SK-N-SH (cell line): ENCODE measurements around the gene ARHGAP26. TPM values are rescaled to one million over a fixed set of nuclear protein-coding genes. Genes with fewer than 3 reads are reported as not detected.

Experiments
- CTCF ChIA-PET: fragments of 300-600, 350-600 bp; formaldehyde crosslinking; extraction: SDS; loops from one replicate; lab custom pipeline; 2021; lab: Yijun Ruan, JAX
- POLR2A ChIA-PET: fragments of 350-600 bp; sonication (Branson Sonifier 250); formaldehyde crosslinking; extraction: SDS; loops from one replicate; lab custom pipeline; 2020; ENCODE audit warnings: antibody characterized with exemption, inconsistent platforms; lab: Yijun Ruan, JAX
- DNase-seq: peaks from one replicate; pipeline ENCODE4 v3.0.0; 2012
- H2AFZ ChIP-seq: fragments of 200-600 bp; sonication (generic); 2 replicates; pipeline ENCODE4 v1.8.1; 2016; ENCODE audit warnings: antibody characterized with exemption, mild to moderate bottlenecking, low read depth
- H3F3A ChIP-seq: fragments of 200-600 bp; sonication (generic); replicated peaks from 2 replicates; pipeline ENCODE3; 2016; ENCODE audit warnings: antibody characterized with exemption, mild to moderate bottlenecking; ENCODE audit not compliant: insufficient read depth
- H3K27ac ChIP-seq, 2 experiments: fragments of 200-500 bp in 1 of 2; fragments of 200-600 bp in 1 of 2; sonication (Bioruptor generic) in 1 of 2; sonication (generic), shearing (Covaris generic) in 1 of 2; 2 replicates each; pipeline versions ENCODE4 v1.5.1 to v1.6.1; 2014 to 2016; ENCODE audit warnings: low read depth in 2 of 2, inconsistent platforms in 1 of 2, low read length in 1 of 2, mild to moderate bottlenecking in 1 of 2, mixed read lengths in 1 of 2
- H3K27me3 ChIP-seq: fragments of 200-600 bp; sonication (generic), shearing (Covaris generic); 2 replicates; pipeline ENCODE4 v1.6.1; 2016; ENCODE audit warnings: mixed run types; ENCODE audit not compliant: insufficient read depth
- H3K36me3 ChIP-seq, 2 experiments: fragments of 200-500 bp in 1 of 2; fragments of 200-600 bp in 1 of 2; sonication (Bioruptor generic) in 1 of 2; sonication (generic) in 1 of 2; replicated peaks in 1 of 2; 2 replicates each; pipeline versions ENCODE3 to v1.5.1; 2014 to 2016; ENCODE audit warnings: low read length in 1 of 2, mild to moderate bottlenecking in 1 of 2; ENCODE audit not compliant: insufficient read depth in 2 of 2, control insufficient read depth in 1 of 2
- H3K4me1 ChIP-seq, 2 experiments: fragments of 200-500 bp in 1 of 2; fragments of 200-600 bp in 1 of 2; sonication (Bioruptor generic) in 1 of 2; sonication (generic), shearing (Covaris generic) in 1 of 2; 2 replicates each; pipeline versions ENCODE4 v1.5.1 to v1.6.1; 2014 to 2016; ENCODE audit warnings: low read depth in 1 of 2, low read length in 1 of 2, mixed run types in 1 of 2; ENCODE audit not compliant: insufficient read depth in 2 of 2, control insufficient read depth in 1 of 2
- H3K4me2 ChIP-seq: fragments of 200-600 bp; sonication (generic), shearing (Covaris generic); 2 replicates; pipeline ENCODE4 v1.6.1; 2017; ENCODE audit warnings: mixed run types
- H3K4me3 ChIP-seq, 2 experiments: fragments of 200-500 bp in 1 of 2; fragments of 200-600 bp in 1 of 2; sonication (Bioruptor generic) in 1 of 2; sonication (generic), shearing (Covaris generic) in 1 of 2; 2 replicates each; pipeline versions ENCODE4 v1.5.1 to v1.8.1; 2014 to 2016; ENCODE audit warnings: low read depth in 2 of 2, inconsistent platforms in 1 of 2, low read length in 1 of 2, mild to moderate bottlenecking in 1 of 2, mixed read lengths in 1 of 2, moderate library complexity in 1 of 2
- H3K79me2 ChIP-seq: fragments of 200-600 bp; sonication (generic); 2 replicates; pipeline ENCODE4 v1.8.1; 2017; ENCODE audit warnings: mild to moderate bottlenecking; ENCODE audit not compliant: insufficient read depth
- H3K9ac ChIP-seq: fragments of 200-600 bp; sonication (generic); 2 replicates; pipeline ENCODE4 v1.6.1; 2017; ENCODE audit warnings: mixed run types
- H3K9me2 ChIP-seq: fragments of 200-600 bp; sonication (generic); 2 replicates; pipeline ENCODE4 v1.6.1; 2017; ENCODE audit warnings: mixed run types
- H3K9me3 ChIP-seq: fragments of 200-600 bp; sonication (generic); 2 replicates; pipeline ENCODE4 v1.6.1; 2017; ENCODE audit warnings: mixed run types, mild to moderate bottlenecking, moderate library complexity
- H4K20me1 ChIP-seq: fragments of 200-600 bp; sonication (generic); 2 replicates; pipeline ENCODE4 v1.6.1; 2017; ENCODE audit warnings: mild to moderate bottlenecking, mixed run types; ENCODE audit not compliant: insufficient read depth
- FOSL2 ChIP-seq: IDR thresholded peaks from 2 replicates; pipeline ENCODE4 v1.4.0; 2012; ENCODE audit warnings: low read depth, mild to moderate bottlenecking, moderate library complexity, borderline replicate concordance
- GATA2 ChIP-seq: sonication (generic); formaldehyde crosslinking; IDR thresholded peaks from 2 replicates; pipeline ENCODE4 v1.5.0; 2020; ENCODE audit warnings: mild to moderate bottlenecking, missing genetic modification reagents
- MXI1 ChIP-seq: IDR thresholded peaks from 2 replicates; pipeline ENCODE4 v1.6.1; 2012; ENCODE audit warnings: mild to moderate bottlenecking, low read depth, low read length, improper control_type of control experiment
- NRF1 ChIP-seq: IDR thresholded peaks from 2 replicates; pipeline ENCODE4 v1.6.1; 2012; ENCODE audit warnings: low read depth, mild to moderate bottlenecking, low read length
- POLR2AphosphoS5 ChIP-seq: IDR thresholded peaks from 2 replicates; pipeline ENCODE4 v1.6.1; 2012; ENCODE audit warnings: low read depth, low read length
- RXRA ChIP-seq: IDR thresholded peaks from 2 replicates; pipeline ENCODE4 v1.4.0; 2012; ENCODE audit warnings: low read depth, mild to moderate bottlenecking, borderline replicate concordance
- SIN3A ChIP-seq: IDR thresholded peaks from 2 replicates; pipeline ENCODE4 v1.6.1; 2012; ENCODE audit warnings: low read depth, mild to moderate bottlenecking, low read length, moderate library complexity, borderline replicate concordance
- USF2 ChIP-seq: fragments of 150-350 bp; IDR thresholded peaks from 2 replicates; pipeline ENCODE4 v1.6.1; 2017; ENCODE audit warnings: antibody characterized with exemption, low read length, low read depth, borderline replicate concordance
- YY1 ChIP-seq: IDR thresholded peaks from 2 replicates; pipeline ENCODE4 v1.4.0; 2012; ENCODE audit warnings: low read depth, mild to moderate bottlenecking
- WGBS: methylation state at CpG from one replicate; pipeline ENCODE4 v1.1.6; 2017; ENCODE audit warnings: low lambda C conversion rate; 5-methylcytosine and 5-hydroxymethylcytosine counted together
- polyA plus RNA-seq, 3 experiments: library from polyadenylated mRNA; depleted of rRNA; stranded (reverse); fragments of >200 nt; gene quantifications; 2 replicates each; pipeline ENCODE4 v1.2.3, GENCODE V29; 2012

The ARHGAP26 gene
- polyA plus RNA-seq, 1 of the 3 experiments (the other 2 are of a cell fraction): 6.1 TPM

DNA sequence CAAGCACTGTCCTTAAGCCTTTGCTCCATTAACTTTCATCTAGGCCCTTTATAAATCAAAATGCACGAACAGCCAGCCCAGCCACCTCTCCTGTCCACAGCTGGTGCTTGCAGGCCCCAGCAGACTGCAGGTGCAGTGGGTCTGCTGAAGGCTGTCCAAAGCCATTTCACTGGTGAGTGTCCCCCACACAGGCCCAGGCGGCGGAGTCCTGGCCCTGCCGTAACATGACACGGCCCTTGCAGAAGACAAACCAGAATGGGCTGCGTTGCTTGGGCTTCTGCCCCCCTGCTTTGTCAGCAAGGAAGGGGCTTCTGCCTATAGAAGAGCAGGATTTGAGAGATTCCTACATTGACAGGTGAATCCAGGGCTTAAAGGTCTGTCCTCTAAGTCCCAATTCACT lies 444.7 kb downstream of the ARHGAP26 start:
- no peaks in the 10 kb centered on the region for H3K9me3 ChIP-seq
- no peaks in the 10 kb centered on the region for H3K9me2 ChIP-seq
- H4K20me1 ChIP-seq: no peaks in the 10 kb centered on the region
- H3K27me3 ChIP-seq: no peaks in the 10 kb centered on the region
- H3K27ac ChIP-seq: no peak overlapping the region
- ChIA-PET CTCF (no interaction called here), POLR2A (no interaction called here)
- peaks cover 0 to 21% of the 10 kb centered on the region in 2 experiments; a peak in 1 of 4 replicates for H3K4me1 ChIP-seq
- H3K4me2 ChIP-seq: no peak overlapping the region
- TF ChIP-seq SIN3A (no peak), MXI1 (no peak), YY1 (no peak), RXRA (no peak)
- H3K4me3 ChIP-seq: no peak overlapping the region
- no peak overlapping the region for H3K9ac ChIP-seq
- peaks cover 0 to 8% of the 10 kb centered on the region in 2 experiments for H3K36me3 ChIP-seq
- H2AFZ ChIP-seq: no peak overlapping the region
- H3F3A ChIP-seq: no peaks in the 10 kb centered on the region
- DNase-seq: no peak
- H3K79me2 ChIP-seq: no peaks in the 10 kb centered on the region
- 78% methylated on average over 5 of the region's 6 CpGs for WGBS

- POLR2A ChIA-PET: no interaction called here
- WGBS: 96% methylated on average over 6 of the region's 6 CpGs
- H3K4me3 ChIP-seq: no peak overlapping the region
These were observed 445.5 kb downstream of the ARHGAP26 start for GRCh38 chr5:143215690-143216089.

DNA sequence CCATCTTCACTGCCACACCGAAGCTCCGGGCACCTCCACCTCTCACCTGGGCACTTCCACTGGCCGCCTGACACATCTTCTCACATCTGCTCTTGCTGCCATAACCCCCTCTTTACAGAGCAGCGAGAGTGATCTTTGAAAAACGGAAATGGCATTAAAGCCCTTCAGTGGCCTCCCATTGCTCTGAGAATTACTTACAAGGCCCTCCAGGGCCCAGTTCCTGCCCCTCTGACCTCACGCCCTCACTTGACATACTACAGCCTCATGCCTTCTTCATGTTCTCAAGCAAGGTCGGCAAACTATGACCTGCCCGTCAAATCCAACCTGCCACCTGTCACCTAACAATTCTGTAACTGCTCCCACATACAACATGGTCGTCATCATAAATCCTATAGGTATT lies 446.0 kb downstream of the ARHGAP26 start:
- Histone ChIP-seq H3K79me2 (no peaks in the 10 kb centered on the region), H3K27ac (no peak overlapping the region)
- no peak for TF ChIP-seq POLR2AphosphoS5
- TF ChIP-seq, all 33 proteins: peak for 0
- H3K4me3 ChIP-seq: no peak overlapping the region
- no peaks in the 10 kb centered on the region for H3K9me3 ChIP-seq
- WGBS: 84% methylated on average over 9 of the region's 9 CpGs
- H3K9me2 ChIP-seq: no peaks in the 10 kb centered on the region
- DNase-seq: no peak
- ChIA-PET POLR2A (no interaction called here), CTCF (interaction anchor here (1.6 kb wide), 1 partner anchor 9 kb away, joined by 4 read pairs; no protein-coding TSS in a partner anchor)
- H3K27me3 ChIP-seq: no peaks in the 10 kb centered on the region
- H3K36me3 ChIP-seq: peaks cover 0 to 8% of the 10 kb centered on the region in 2 experiments
- peaks cover 0 to 26% of the 10 kb centered on the region in 2 experiments; a peak in 1 of 4 replicates for H3K4me1 ChIP-seq
- no peaks in the 10 kb centered on the region for H3F3A ChIP-seq
- no peak overlapping the region for H2AFZ ChIP-seq
- no peak overlapping the region for H3K4me2 ChIP-seq
- no peaks in the 10 kb centered on the region for H4K20me1 ChIP-seq
- H3K9ac ChIP-seq: no peak overlapping the region

More at GRCh38 chr5:143215690-143216089, 445.5 kb downstream of the ARHGAP26 start:
- Histone ChIP-seq H3F3A (no peaks in the 10 kb centered on the region), H3K4me2 (no peak overlapping the region), H3K79me2 (no peaks in the 10 kb centered on the region), H3K9me3 (no peaks in the 10 kb centered on the region), H3K36me3 (peaks cover 0 to 8% of the 10 kb centered on the region in 2 experiments), H3K27me3 (no peaks in the 10 kb centered on the region), H3K9ac (no peak overlapping the region), H3K4me1 (peaks cover 0 to 26% of the 10 kb centered on the region in 2 experiments; a peak in 1 of 4 replicates)
- DNase-seq: no peak
- CTCF ChIA-PET: no interaction called here
- TF ChIP-seq FOSL2 (no peak), GATA2 (CRISPR knock-in tag) (no peak), NRF1 (no peak), USF2 (no peak)
- TF ChIP-seq, all 33 proteins: peak for 0
- Histone ChIP-seq H3K27ac (no peak overlapping the region), H2AFZ (no peak overlapping the region), H4K20me1 (no peaks in the 10 kb centered on the region), H3K9me2 (no peaks in the 10 kb centered on the region)
